GM23248 (cell line): Measurements from ENCODE around the gene COL27A1.

Experiments used
- EZH2 ChIP-seq: fragments of 200-600 bp; sonication (generic); IDR thresholded peaks from 2 replicates; pipeline ENCODE4 v1.6.1; 2018; ENCODE audit warnings: antibody characterized with exemption, mild to moderate bottlenecking; ENCODE audit not compliant: insufficient read depth, poor library complexity, severe bottlenecking
- EZH2phosphoT487 ChIP-seq: fragments of 200-600 bp; sonication (generic); IDR thresholded peaks from 2 replicates; pipeline ENCODE4 v1.6.1; 2018; ENCODE audit warnings: antibody characterized with exemption, moderate library complexity, mild to moderate bottlenecking, low read depth; ENCODE audit not compliant: insufficient read depth

DNA sequence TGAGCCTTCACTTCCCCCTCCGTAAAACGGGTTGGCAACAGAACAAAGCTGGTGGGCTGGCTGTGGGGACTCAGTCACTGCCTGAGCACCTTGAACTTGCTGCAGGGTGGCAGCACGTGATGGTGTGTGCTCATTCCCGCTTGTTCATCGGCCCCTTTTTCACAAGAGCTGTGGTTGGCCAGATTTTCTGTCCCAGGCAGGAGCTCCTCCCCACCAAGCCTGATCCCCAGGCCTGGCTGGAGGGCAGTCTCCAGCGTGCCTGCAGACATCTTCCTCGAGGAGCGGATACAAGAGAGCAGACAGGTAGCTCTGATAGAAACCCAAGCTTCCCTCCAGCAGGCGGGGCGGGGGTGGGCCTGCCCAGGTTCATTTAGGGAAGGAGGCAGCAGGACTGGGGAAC, 105.7 kb downstream of the COL27A1 start:
- TF ChIP-seq EZH2: no peak
- TF ChIP-seq EZH2phosphoT487: no peak
